ENCODE results near the gene CHI3L2. TPM values are rescaled to one million over a fixed set of nuclear protein-coding genes. Genes with fewer than 3 reads are reported as not detected.

Gene CHI3L2
- 1 to 10 TPM in 1 of 2 donors, under 1 TPM in 1; 0.55 to 5.0 TPM for total RNA-seq
- polyA plus RNA-seq (ENCODE audit: insufficient read depth, low read depth, low replicate concordance) = 4.3 TPM
- long read RNA-seq, donor 1 = 0 reads
- long read RNA-seq, donor 2, partial matches to known transcripts = 0 of 1 reads
- long read RNA-seq, donor 2, other reads (novel, unspliced or antisense) = 0 of 1 reads

GRCh38 chr1:111227434-111227833, at the start of gene CHI3L2:
Gene CHI3L2, plus strand, starts transcription at chr1:111227713. Its CDS starts 17 bp downstream, at chr1:111227730.
- H3K27me3 ChIP-seq = no peaks in the 10 kb centered on the region
- no peak within 1 kb of the TSS for H3K27ac ChIP-seq
- 79 to 87% methylated on average over 3 of the region's 3 CpGs for WGBS, 2 donors
- no peaks in the 10 kb centered on the region for H3K36me3 ChIP-seq (ENCODE audit: low read depth, missing control alignments)
- TF ChIP-seq CTCF (IDR thresholded peaks at IDR 0.05) = no peak
- no peak for TF ChIP-seq POLR2A (IDR thresholded peaks at IDR 0.05)
- no peaks in the 10 kb centered on the region for H3K9me3 ChIP-seq
- peaks cover 19% of the 10 kb centered on the region for H3K4me1 ChIP-seq
- no peak within 1 kb of the TSS for H3K4me3 ChIP-seq
- no peak for DNase-seq
- intact Hi-C loops (cut with DNase I; ENCODE audit: low total_unique reads) = no loop called here

- H3K36me3 ChIP-seq (ENCODE audit: low read depth, missing control alignments) = no peaks in the 10 kb centered on the region
- no peaks in the 10 kb centered on the region for H3K27me3 ChIP-seq
- H3K27ac ChIP-seq = no peak overlapping the region
- DNase-seq = no peak
- TF ChIP-seq CTCF (IDR thresholded peaks at IDR 0.05) (no peak), POLR2A (IDR thresholded peaks at IDR 0.05) (no peak)
- no peak overlapping the region for H3K4me3 ChIP-seq
- no peaks in the 10 kb centered on the region for H3K4me1 ChIP-seq
- H3K9me3 ChIP-seq = no peaks in the 10 kb centered on the region
- intact Hi-C loops (cut with DNase I; ENCODE audit: low total_unique reads) = no loop called here
Observed at GRCh38 chr1:111179968-111180533, 47.5 kb upstream of the CHI3L2 start.

GRCh38 chr1:111182052-111182451, 45.5 kb upstream of the CHI3L2 start:
- H3K4me1 ChIP-seq = no peaks in the 10 kb centered on the region
- intact Hi-C loops (cut with DNase I; ENCODE audit: low total_unique reads) = no loop called here
- no peak overlapping the region for H3K27ac ChIP-seq
- no peak for TF ChIP-seq CTCF (IDR thresholded peaks at IDR 0.05)
- TF ChIP-seq POLR2A (IDR thresholded peaks at IDR 0.05) = no peak
- no peaks in the 10 kb centered on the region for H3K36me3 ChIP-seq (ENCODE audit: low read depth, missing control alignments)
- H3K4me3 ChIP-seq = no peak overlapping the region
- H3K27me3 ChIP-seq = no peaks in the 10 kb centered on the region
- no peak for DNase-seq
- H3K9me3 ChIP-seq = no peaks in the 10 kb centered on the region
- WGBS, 2 donors = 92 to 95% methylated on average over 2 of the region's 2 CpGs

GRCh38 chr1:111183308-111184069, 44.0 kb upstream of the CHI3L2 start:
- 95 to 97% methylated on average over 6 of the region's 6 CpGs for WGBS, 2 donors
- H3K9me3 ChIP-seq = no peaks in the 10 kb centered on the region
- no peak overlapping the region for H3K4me3 ChIP-seq
- no peak overlapping the region for H3K27ac ChIP-seq
- no peak for DNase-seq
- H3K4me1 ChIP-seq = no peaks in the 10 kb centered on the region
- no peak for TF ChIP-seq CTCF (IDR thresholded peaks at IDR 0.05)
- TF ChIP-seq POLR2A (IDR thresholded peaks at IDR 0.05) = no peak
- intact Hi-C loops (cut with DNase I; ENCODE audit: low total_unique reads) = no loop called here
- H3K27me3 ChIP-seq = no peaks in the 10 kb centered on the region
- no peaks in the 10 kb centered on the region for H3K36me3 ChIP-seq (ENCODE audit: low read depth, missing control alignments)
